ENCODE measurements around the gene VPS41. TPM values are rescaled to one million over a fixed set of nuclear protein-coding genes. Genes with fewer than 3 reads are reported as not detected.

Gene VPS41
- total RNA-seq, 1 donor from 2014 or later, result 91.8 TPM

DNA sequence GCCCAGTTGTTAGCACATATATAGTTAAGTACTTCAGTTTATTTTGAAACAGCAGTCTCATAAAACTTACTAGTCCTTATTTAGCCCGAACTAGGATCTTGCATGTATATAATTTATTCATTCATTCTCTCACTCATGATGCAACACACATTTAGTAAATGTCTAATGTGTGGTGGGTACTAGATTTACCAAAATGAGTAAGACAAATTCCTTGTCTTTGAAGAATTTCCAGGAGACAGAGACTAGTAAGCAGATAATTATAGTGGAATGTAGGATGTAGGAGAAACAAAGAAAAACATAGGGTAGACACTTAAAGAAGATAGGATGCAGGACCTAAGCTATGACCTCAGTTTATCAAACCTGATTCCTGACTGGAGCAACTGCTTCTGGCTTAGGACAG, 157.6 kb downstream of the VPS41 start:
- TF ChIP-seq, protein P1, sequence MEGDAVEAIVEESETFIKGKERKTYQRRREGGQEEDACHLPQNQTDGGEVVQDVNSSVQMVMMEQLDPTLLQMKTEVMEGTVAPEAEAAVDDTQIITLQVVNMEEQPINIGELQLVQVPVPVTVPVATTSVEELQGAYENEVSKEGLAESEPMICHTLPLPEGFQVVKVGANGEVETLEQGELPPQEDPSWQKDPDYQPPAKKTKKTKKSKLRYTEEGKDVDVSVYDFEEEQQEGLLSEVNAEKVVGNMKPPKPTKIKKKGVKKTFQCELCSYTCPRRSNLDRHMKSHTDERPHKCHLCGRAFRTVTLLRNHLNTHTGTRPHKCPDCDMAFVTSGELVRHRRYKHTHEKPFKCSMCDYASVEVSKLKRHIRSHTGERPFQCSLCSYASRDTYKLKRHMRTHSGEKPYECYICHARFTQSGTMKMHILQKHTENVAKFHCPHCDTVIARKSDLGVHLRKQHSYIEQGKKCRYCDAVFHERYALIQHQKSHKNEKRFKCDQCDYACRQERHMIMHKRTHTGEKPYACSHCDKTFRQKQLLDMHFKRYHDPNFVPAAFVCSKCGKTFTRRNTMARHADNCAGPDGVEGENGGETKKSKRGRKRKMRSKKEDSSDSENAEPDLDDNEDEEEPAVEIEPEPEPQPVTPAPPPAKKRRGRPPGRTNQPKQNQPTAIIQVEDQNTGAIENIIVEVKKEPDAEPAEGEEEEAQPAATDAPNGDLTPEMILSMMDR (IDR thresholded peaks at IDR 0.05), result no peak
- no peak for DNase-seq
- H3K27ac Mint-ChIP-seq, result no peak overlapping the region
- peaks cover 88% of the 10 kb centered on the region for H3K36me3 Mint-ChIP-seq (ENCODE audit: low read depth)
- no peaks in the 10 kb centered on the region for H3K9me3 Mint-ChIP-seq
- no peaks in the 10 kb centered on the region for H3K4me1 Mint-ChIP-seq
- H3K27me3 Mint-ChIP-seq, result no peaks in the 10 kb centered on the region
- ChIA-PET CTCF (no interaction called here), POLR2A (no interaction called here)
- intact Hi-C loops (cut with micrococcal nuclease), result no loop called here
- ATAC-seq (ENCODE audit: low read depth), result no peak
- H3K4me3 Mint-ChIP-seq, result no peak overlapping the region

DNA sequence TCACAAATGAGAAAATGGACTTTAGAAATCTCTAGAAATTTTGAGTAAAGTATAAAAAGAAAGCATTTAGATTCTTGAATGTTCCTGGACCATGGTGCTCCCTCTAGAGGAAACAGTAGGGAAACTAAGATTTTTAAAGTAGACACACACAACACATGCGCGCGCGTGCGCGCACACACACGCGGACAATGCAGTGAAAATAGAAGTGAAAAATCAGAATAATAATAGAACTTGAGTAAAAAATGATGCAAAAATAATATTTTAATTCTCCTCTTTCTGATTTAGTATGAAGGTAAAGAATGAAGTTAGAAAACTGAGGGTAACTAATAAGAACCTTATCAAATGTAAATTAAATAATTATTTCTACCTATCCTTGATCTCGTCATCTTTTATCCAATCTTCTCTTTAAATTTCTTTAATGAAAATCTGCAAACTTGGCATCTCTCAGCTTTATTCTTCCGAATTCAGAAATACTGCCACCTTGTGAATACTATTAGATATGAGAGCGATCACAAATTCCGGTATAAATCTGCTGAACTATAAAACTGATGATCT, 160.9 kb downstream of the VPS41 start:
- no peak for DNase-seq
- no peak overlapping the region for H3K4me3 Mint-ChIP-seq
- ChIA-PET CTCF (no interaction called here), POLR2A (no interaction called here)
- no peaks in the 10 kb centered on the region for H3K9me3 Mint-ChIP-seq
- no peaks in the 10 kb centered on the region for H3K4me1 Mint-ChIP-seq
- no peak overlapping the region for H3K27ac Mint-ChIP-seq
- intact Hi-C loops (cut with micrococcal nuclease), result loop anchor here (1.0 kb wide), 1 partner anchor 350 kb away; no protein-coding TSS in a partner anchor
- TF ChIP-seq, protein P1 (IDR thresholded peaks at IDR 0.05), result no peak
- peaks cover 89% of the 10 kb centered on the region for H3K36me3 Mint-ChIP-seq (ENCODE audit: low read depth)
- H3K27me3 Mint-ChIP-seq, result no peaks in the 10 kb centered on the region
- ATAC-seq (ENCODE audit: low read depth), result no peak

DNA sequence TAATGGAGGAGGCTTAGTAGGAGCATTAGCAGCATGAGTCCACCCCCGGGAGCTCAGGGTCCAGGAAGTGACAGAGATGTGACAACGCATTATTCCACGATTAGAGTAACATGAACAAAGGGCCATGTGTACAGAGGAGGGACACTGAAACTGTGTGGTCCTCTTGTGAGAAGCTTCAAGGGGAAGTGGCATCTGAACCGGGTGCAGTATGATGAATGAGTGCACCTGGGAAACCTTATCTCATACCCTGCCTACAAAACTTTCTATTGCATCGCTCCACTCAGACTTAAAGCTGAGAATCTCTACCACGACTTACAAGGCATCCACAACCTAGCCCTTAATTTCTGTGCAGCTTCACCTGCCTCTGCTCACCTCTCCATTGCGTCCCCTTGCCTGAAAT, 162.6 kb downstream of the VPS41 start:
- CTCF ChIA-PET, result interaction anchor here (1.1 kb wide), 2 partner anchors 14 to 348 kb away, joined by 3 read pairs; no protein-coding TSS in a partner anchor
- Mint-ChIP-seq H3K4me1 (no peaks in the 10 kb centered on the region), H3K27me3 (no peaks in the 10 kb centered on the region), H3K27ac (no peak overlapping the region), H3K9me3 (no peaks in the 10 kb centered on the region), H3K36me3 (ENCODE audit: low read depth) (peaks cover 89% of the 10 kb centered on the region), H3K4me3 (no peak overlapping the region)
- ATAC-seq (ENCODE audit: low read depth), result no peak
- TF ChIP-seq, protein P1 (IDR thresholded peaks at IDR 0.05), result no peak
- DNase-seq, result no peak
- POLR2A ChIA-PET, result no interaction called here
- intact Hi-C loops (cut with micrococcal nuclease), result no loop called here

DNA sequence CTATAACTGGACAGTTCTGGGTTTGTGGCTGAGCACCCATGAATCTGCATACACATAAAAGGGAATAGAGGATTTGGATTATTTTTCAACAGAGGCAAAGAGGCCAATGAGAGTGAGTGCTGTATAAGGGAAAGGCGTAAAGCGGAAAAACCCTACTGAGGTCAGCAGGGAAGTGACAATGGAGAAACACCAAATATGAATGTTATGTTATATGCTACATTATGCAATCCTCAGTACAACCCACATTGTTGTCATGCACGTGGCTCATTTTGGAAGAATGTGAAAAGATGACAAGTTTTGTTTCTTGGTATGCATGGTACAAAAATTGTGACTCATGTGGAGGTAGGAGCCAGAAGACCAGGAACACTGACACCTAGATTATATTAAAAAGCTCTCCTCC, 164.2 kb downstream of the VPS41 start:
- ChIA-PET CTCF (interaction anchor here (0.8 kb wide), 1 partner anchor 345 kb away, joined by 3 read pairs; no protein-coding TSS in a partner anchor), POLR2A (no interaction called here)
- TF ChIP-seq, protein P1 (IDR thresholded peaks at IDR 0.05), result no peak
- Mint-ChIP-seq H3K27ac (no peak overlapping the region), H3K4me1 (no peaks in the 10 kb centered on the region), H3K9me3 (no peaks in the 10 kb centered on the region), H3K4me3 (no peak overlapping the region), H3K27me3 (no peaks in the 10 kb centered on the region), H3K36me3 (ENCODE audit: low read depth) (peaks cover 85% of the 10 kb centered on the region)
- DNase-seq, result no peak
- no peak for ATAC-seq (ENCODE audit: low read depth)
- intact Hi-C loops (cut with micrococcal nuclease), result no loop called here

DNA sequence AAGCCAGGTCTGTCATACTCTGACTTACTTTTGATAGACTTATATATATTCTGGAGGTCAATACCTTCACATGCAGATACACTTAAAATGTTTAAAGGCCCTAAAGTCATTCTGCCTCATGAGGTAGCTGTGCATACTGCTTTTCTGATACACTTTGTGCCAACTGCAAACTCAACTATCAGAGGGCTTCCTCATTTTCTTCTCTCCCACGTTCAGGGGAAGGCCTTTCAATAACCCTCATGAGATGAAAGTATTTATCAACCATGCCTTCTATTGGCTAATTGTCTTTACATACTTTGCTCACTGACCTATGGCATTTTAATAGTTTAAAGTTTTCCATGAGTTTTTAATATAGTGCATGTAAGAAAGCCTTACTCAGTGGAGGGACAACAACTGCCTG, 165.1 kb downstream of the VPS41 start:
- intact Hi-C loops (cut with micrococcal nuclease), result no loop called here
- CTCF ChIA-PET, result no interaction called here
- TF ChIP-seq, protein P1 (IDR thresholded peaks at IDR 0.05), result no peak
- no peak overlapping the region for H3K4me3 Mint-ChIP-seq
- no peak overlapping the region for H3K27ac Mint-ChIP-seq
- ATAC-seq (ENCODE audit: low read depth), result no peak
- POLR2A ChIA-PET, result no interaction called here
- no peaks in the 10 kb centered on the region for H3K27me3 Mint-ChIP-seq
- H3K4me1 Mint-ChIP-seq, result no peaks in the 10 kb centered on the region
- DNase-seq, result no peak
- H3K36me3 Mint-ChIP-seq (ENCODE audit: low read depth), result peaks cover 86% of the 10 kb centered on the region
- no peaks in the 10 kb centered on the region for H3K9me3 Mint-ChIP-seq

Data from activated B cell treated with CpG ODN at 0.5 μM for 24 hours (primary cell).